Activated T-helper 9 cell treated with anti-CD3 and anti-CD28 coated beads, Interleukin-2, amount 50 U/mL, for 16 hours (primary cell): Measurements from ENCODE around the gene MMP21.

Experiments used
- DNase-seq: peaks from one replicate; pipeline ENCODE4 v3.0.0-alpha.2; 2020; ENCODE audit warnings: low read depth

MMP21 gene

DNA sequence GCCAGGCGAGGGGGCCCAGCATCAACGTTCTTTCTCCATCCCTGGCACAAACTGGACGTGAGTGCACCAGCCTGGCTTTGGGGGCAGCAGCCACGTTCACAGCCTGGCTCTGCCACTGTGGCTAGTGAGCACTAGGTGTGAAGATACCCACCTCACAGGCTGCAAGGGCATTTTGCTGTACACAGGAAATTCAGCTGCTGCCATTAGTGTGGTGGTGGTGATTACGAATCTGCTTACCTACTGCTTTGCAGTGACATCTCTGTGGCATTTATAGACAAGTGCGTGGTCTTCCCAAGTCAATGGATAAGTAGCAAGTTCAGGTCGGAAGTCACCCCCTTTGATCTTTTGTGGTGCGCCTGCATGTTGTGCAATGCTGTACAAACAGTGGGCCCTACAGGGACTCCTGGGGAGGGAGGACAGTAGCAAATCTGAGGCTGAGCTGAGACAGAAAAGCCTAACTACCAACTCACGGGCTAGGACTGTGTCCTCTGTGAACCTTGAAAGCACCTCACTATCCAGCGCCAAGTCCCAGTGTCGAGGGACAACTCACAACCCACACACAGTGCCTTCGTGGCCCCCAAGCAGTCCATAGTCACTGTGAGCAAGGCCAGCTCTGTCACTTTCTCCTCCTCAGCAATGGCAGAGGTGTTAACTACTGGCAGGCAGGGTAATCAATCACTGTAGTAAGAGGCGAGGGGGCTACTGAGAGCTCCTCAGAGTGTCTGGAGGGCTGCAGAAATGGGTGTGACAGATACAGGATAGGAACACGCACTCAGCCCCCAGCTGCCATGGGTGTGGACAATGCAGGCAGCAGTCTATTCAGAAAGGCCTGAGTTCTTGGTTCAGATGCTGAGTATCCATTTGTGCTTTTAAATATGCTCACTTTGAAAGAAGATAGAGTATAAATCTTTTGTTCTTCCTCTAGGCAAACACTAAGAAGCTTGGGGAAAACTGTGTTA, 17.0 kb upstream of the MMP21 start:
- DNase-seq = no peak

DNA sequence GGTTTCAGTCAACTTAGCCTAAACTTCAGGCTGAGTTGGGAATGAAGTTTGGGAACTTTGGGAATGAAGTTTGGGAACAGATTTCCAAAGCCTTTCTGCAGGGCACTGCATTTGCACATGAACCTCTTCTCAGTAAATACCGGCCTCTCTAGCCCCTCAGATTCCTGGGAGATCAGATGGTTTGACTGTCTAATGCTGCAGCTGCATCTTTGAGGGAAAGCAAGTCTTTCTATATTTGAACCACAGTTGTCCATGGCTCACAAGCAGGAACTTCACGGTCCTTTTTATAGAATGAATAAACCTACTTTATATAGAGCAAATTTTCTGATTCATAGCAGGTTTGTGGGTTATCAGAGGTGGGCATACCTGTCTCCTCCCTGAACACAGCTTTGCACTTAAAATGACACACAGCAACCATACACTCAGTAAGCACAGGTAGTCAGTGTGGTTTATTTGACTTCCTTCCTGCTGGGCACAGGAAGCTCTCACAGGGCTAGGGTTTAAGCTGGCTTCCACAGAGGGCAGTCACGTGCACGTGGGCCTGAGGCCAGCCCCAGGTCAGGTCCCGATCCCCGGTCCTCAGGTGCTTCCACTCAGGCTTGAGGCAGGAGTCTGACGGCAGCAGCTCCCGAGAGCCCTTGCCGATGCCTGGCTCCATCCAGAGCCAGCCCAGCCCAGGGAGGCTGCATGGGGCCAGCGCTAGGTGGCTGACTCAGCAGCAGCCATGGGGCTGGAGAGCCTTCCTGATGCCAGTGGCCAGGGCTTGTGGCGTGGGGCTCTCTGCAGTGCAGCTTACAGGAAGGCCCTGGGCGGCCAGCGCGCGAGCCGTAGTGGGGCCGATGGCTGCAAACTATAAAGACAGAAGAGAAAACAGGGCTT, 12.8 kb upstream of the MMP21 start:
- no peak for DNase-seq

DNA sequence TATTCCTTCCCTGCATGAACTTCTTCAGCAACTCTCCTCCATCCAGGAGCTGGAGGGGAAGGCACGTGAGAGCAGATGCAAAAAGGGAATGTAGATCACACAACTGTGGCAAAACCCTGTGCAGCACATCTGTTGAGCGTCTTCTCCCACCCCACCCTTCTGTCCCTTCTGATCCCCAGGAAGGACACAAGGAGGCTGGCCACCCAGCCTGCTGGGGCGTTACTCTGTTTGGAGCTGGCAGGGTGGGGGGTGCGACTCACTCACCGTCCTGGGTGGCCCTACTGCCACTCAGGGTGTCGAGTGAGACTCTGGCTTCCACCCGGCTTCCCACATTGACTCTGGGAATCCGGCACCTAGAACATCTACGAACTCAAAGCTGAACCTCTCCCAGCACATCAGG, 10.2 kb upstream of the MMP21 start:
- DNase-seq = no peak

DNA sequence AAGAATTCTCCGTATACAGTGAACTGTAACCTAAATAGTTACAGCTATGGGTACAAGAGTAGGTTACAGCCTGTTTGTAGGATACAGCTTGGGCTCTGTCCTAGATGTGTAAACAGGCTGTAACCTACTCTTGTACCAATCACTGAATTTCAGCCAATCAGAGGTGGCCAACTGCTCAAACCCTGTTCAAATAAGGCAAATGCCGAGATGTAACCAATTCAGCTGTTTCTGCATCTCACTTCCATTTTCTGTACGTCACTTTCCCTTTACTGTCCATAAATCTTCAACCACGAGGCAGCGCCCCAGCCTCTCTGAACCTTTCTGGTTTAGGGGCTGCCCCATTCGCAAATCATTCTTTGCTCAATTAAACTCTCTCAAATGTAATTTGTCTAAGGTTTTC, 8.3 kb upstream of the MMP21 start:
- DNase-seq = no peak

DNA sequence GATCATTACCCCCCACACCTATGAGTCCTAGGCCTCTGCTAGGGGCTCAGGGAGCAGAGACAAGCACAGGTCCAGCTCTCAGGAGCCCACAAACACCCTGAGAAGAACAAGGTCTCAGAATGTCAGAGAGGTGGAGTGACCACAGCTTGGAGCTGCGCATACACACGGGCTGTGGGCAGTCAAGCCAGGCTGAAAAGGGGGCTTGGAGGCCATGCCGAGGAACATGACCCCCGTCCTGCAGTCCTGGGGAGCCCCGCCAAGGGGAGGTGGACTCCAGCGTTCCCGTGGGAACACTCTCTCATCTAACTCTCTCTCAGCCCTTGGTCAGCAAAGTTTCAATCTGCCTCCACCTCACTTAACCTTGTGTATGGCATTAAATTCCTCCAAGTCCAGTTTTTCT, 7.8 kb upstream of the MMP21 start:
- DNase-seq = no peak

DNA sequence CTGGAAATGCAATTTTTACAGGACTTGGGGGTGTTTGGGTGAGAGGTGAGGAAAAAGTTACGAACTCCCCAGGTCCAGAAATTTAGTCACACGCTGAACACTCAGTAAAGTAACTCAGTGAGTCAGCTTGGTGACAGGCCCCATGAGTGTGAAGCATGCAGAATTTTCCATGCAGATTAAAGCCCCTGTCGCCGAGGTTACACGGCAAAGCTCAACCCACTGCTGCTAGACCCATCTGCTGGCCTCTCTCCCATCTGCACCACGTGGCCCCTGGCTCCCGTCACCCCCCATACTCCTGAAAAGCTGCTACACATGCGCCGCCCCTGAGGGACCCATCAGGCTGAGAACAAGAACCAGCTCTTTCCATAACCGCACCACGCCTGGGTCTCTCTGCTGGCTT, 7.0 kb upstream of the MMP21 start:
- no peak for DNase-seq

DNA sequence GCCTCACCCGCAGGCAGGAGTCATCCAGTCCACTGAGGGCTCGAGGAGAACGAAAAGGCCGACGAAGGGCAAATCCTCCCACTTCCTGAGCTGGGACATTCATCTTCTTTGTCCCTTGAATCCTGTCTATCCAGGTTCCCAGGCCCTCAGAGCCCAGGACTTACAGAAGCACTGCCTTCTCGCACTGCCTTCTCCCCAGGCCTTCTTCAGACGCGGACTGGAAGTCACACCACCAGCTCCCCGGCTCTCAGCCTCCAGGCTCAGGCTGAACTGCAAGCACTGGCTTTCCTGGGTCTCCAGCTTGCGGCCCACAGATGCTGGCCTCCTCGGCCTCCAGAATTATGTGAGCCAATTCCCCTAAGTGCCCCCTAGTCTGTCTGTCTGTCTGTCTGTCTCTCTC, 6.4 kb upstream of the MMP21 start:
- no peak for DNase-seq

DNA sequence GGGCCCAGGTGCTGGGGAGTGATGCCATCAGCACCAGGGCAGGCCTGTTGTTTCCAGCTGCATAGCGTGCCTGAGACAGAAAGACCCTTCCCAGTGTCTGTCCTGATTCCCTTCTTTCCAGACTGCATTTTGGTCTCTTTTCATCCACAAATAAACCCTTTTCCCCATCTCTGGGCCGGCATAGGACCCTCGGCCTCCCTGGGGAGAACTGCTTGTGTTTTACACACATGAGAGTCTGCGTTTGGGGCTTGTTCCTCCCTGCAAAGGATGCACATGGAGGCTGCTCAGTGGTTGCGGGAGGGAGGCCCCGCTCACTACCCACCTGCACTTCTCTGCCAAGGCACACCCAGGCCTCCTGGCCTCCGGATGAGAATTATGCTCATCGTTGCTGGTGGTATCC, 5.8 kb upstream of the MMP21 start:
- DNase-seq = no peak

DNA sequence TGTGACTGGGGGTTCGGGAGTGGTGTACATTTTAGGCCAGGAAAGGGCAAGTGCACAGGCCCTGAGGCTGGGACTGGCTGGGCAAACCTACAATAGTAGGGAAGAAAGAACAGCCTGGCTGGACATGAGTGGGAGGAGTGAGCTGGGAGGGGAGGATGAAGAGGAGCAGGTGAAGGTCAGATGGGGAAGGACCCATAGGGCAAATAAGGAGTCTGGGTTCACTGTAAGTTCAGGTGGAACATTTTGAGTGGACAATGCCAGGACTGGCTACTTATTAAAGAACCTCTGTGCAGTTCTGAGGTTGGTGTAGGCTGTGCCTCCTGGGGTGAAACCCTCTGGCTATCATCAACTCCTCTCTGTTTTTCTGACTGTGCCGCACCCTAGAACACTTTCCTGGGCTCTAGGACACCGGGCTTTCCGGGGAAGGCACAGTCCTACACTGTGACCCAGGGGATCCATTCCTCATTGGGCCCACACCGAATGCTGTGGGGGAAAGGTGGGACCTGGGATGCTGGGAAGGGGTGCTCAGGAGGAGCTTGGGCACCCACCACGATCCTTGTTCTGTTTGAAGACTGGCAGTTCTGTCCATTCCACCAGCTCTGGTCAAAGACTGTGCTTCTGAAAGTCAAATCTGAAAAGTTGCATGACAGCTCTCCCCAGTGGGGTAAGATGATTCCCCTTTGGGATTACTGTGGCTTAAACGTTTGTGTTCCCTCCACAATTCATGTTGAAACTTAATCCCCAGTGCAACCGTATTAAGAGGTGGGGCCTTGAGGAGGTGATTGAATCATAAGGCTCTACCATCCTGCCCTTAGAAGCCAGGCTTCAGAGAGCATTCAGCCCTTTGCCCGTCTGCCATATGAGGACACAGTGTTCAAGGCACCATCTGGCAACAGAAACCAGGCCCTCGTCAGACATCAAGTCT, 4.0 kb upstream of the MMP21 start:
- DNase-seq = no peak

DNA sequence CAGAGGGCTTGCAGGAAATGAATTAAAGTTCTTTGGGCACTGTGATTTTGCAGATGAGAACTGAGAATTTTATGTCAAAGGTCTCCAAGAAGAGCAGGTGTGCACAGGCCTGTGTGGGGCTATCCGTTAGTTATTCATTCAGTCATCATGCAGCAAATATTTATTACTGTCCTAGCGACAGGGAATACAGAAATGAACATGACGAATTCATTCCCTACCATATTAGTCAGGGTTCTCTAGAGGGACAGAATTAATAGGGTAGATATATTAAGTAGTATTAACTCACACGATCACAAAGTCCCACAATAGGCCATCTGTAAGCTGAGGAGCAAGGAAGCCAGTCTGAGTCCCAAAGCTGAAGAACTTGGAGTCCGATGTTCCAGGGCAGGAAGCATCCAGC, 2.9 kb upstream of the MMP21 start:
- no peak for DNase-seq

DNA sequence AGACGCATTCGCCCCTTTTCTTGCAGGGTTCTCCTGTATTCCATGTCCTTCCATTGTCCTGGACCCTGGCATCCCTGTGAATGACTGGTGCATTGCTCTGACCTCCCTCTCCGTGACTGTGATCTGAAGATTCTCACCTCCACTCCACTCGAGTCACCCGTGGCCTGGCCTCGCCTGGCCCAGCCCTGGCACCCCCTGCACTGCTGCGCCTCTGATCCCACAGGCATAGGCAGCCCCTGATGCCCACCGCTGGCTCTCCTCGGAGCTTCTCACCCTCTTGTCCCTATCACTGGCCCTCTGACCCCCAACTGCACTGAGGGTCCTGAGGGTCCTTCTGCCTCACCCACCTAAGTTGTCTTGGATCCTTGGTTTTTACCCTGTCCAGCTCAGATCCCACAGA, 2.2 kb upstream of the MMP21 start:
- DNase-seq = no peak

DNA sequence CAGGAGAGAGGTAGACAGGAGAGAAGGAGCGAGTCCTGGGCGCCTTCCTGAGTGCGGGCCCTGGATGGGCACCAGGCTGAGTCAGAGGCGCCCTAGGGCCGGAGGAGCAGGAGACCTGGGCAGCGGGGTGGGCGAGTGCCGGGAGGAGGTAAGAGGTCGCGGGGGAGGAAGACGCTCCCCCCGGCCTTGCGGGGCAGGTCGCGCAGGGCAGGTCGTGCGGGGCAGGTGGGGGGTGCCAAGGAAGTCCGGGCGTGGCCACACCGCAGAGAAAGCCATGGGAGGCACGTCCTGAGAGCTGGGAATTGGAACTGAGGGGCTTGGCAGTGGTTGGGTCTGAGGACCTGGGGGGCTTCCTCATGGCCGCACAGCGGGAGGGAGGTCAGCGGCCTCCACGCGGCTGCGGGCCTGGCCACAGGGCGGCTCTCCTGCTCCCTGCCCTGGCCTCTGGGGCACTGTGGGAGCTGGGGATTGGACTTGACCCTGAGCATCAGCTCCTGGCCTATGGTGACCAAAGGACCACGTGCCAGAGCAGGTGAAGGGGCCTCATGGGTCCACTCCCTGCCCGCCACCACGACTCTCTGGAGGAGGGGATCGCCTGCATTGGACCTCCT, 935 bp downstream of the MMP21 start:
- DNase-seq = no peak

DNA sequence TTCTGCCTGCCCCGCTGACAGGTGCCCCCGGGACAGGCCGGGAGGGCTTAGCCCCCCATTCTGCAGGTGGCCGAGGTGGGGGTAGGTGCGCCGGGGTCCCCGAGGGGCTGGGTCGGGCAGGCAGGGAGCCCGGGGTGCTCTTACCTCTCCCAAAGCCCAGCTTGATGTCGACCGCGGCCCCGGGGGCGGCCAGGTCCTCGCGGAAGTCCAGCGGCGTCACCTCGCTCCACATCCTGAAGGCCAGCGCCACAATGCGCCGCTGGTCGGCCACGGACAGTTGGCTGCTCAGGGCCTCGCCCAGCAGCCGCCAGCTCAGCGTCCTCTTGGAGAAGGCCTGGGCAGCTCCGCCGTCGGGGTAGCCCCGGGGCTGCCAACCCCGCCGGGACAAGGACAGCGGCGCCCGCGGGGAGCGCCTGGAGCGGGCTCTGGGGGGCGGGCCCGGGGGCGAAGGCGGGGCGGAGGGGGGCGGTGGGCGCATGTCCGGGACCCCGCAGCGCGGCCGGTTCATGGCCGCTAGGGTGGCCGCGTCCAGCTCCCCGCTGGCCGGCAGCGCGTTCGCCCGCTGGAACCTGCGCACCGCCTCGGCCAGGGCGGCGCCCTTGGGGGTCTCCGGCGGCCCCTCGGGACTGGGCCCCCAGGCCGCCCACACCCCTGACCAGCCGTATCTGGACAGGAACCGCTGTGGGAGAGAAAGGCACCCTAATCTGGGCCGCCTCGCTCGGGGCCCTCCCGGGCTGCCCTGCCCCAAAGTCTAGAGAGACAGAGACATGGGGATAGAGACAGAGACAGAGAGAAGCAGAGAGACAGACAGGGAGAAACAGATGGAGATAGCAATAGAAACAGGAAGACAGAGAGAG, 1.7 kb downstream of the MMP21 start:
- DNase-seq = no peak

DNA sequence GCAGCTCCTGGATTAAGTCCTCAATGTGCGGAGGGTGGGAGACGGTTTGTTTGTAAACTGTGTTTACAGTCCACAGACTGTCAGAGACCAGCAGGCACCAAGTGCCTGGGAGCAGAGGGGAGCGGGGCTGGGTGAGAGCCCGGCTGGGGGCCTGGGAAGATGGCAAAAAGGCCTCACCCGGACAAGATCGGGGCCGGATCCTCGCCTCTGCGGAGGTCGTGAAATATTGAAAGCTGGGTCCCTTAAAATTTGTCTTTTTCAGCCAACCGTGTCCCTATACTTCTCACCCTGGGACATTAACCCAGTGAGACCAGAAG, 2.8 kb downstream of the MMP21 start:
- DNase-seq = no peak

DNA sequence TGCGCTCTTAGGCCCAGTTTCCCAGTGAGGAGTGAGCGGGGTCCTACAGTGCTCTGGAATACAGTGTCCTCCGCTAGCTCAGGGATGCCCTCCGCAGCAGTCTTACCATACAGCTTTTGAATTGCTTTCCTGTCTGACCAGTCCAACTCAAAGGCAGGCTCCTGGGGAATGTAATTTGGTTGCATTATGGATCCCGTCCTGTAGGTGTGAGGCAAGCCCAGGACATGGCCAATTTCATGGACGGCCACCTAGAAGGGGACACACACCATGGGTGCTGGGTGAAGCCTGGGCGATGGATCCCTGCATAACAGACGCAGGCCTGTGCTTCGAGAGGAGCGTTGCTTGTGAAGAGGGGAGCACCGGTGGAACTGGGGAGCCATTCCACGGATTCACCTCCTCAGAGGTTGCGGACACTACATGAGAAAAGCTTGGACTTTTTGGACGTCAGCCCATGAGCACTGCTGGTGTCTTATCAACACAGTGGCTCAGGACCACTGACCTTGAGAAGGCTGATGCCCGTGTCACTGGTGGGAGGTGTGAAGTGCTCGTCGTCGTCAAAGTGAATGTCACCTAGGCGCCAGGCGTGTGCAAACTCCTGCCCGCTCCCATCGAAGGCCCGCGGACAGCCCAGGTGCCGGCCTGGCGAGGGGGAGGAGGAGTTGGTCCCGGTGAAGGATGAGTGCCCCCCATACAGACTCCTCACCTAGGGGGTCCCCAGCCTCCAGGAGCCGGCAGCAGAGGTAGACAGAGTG, 3.3 kb downstream of the MMP21 start:
- DNase-seq = no peak

DNA sequence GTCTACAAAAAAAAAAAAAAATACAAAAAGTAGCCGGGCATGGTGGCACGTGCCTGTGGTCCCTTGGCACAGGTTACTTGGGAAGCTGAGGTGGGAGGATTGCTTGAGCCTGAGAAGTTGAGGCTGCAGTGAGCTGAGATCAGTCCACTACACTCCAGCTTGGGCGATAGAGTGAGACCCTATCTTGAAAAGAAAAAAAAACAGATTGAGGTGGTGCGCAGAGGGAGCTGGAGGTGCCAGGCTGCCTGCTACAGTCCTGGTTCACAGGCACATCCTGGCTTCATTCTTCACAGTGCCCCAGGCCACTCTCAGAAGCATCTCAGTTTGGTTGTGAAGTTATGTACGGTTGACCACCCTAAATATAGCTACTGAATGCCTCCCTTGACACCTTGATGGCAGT, 4.8 kb downstream of the MMP21 start:
- DNase-seq = no peak

DNA sequence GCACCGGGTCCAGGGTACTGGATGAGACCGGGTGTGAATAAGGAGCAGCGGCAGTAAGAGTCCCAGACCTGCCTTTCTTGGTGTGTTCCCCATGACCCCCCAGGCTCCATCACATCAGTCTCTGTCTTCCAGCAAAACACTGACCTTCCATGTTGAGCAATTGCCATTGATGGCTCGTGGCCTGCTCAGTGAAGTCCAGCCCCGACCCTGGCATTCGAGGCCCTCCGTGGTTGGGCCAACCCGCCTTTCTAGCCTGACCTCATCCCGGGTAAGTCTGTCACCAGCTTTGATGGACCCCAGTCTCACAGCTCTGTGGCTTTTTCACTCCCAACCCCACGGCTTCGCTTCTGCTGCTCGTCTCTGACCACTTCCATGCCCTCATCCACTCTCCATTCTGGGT, 6.4 kb downstream of the MMP21 start:
- no peak for DNase-seq

DNA sequence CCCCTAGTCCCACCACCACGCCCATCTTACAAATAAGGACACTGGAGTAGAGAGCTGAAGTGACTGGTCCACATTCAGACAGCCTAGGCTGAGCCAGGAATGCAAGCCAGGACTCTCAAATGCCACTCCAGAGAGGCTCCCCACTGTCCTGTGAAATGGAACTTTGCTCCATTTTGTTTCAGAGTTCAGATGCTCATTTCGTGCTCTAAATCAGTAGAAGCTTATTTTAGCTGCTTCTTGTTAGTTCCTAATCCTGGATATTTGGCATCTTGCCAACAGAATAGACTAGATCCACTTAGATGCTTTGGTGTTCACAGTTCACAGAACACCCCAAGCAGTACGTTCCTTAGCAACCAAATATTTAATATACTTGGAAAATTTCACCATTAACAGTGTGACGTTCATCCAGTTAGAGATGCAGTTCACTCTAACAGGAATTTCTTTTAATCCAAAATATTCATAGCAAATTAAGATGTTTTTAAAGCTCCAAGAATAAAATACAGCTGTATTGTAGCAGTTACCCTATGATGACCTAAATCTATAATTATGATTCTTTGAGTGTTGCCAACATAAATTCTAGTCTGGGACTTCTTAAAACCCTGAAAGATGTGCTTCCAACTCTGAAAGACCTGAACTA, 7.3 kb downstream of the MMP21 start:
- DNase-seq = no peak

DNA sequence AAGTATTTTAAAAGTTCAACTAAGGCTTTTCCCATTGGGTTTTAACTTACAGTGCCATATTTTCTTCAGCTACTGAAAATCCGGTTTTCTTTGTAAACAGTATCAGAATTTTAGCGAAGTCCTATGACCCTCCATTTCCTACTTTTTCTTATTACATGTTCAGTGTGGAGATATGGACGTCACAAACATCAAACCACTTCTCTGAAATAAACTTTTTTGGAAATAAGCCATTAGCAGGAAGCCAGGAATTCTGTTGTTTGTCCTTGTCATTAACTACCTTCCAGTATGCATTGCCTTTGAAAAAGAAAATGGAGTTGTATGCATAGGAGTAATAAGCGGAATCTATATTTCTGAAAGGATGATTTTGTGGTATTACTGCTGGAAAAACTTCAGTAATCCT, 9.1 kb downstream of the MMP21 start:
- DNase-seq = no peak

DNA sequence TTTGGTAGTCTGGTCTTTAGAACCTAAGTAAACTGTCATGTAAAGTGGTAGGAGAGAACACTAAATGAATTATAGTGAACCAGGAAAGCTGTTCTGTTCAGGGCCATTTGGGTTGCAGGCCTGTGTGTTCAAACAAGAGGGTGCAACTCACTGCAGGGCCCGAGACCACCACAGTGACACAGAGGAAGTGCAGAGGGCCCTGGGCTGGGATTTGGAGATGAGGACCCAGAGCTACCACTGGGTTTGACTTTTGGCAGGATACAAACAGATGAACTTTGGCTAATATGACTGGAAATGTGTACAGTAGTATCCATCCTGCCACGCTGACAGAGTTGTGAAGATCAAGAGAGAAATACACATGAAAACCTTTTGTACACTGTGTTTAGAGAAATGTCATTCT, 9.8 kb downstream of the MMP21 start:
- DNase-seq = no peak
